ENCODE measurements around the gene OR14K1.
"Not testable (repeated sequence)": the region's sequence is repeated elsewhere in the genome, so short reads cannot be mapped to it uniquely, and the experiment has no call there.

Gene OR14K1

GRCh38 chr1:247738315-247738714 is at the start of gene OR14K1:
Gene OR14K1 (plus strand): TSS chr1:247738615. CDS start chr1:247738615, 0 bp downstream.
- Histone ChIP-seq H3K27me3 (ENCODE audit: control insufficient read depth, insufficient read depth, low read length) (no peaks in the 10 kb centered on the region), H3K9ac (ENCODE audit: low read length) (no peak within 1 kb of the TSS), H3K27ac (ENCODE audit: low read depth, low read length) (no peak within 1 kb of the TSS), H3K4me1 (ENCODE audit: control insufficient read depth, insufficient read depth, low read length) (no peaks in the 10 kb centered on the region), H3K4me3 (ENCODE audit: low read depth, low read length) (no peak within 1 kb of the TSS), H3K9me3 (ENCODE audit: control insufficient read depth, insufficient read depth, low read depth, low read length) (no peaks in the 10 kb centered on the region; the same call in 1 of the 2 replicates), H3K36me3 (ENCODE audit: control insufficient read depth, insufficient read depth, low read length) (no peaks in the 10 kb centered on the region)

- Histone ChIP-seq H3K27me3 (ENCODE audit: control insufficient read depth, insufficient read depth, low read length) (no peaks in the 10 kb centered on the region), H3K4me3 (ENCODE audit: low read depth, low read length) (no peak overlapping the region), H3K9me3 (ENCODE audit: control insufficient read depth, insufficient read depth, low read depth, low read length) (peaks cover under 1% of the 10 kb centered on the region; the same call in 1 of the 2 replicates), H3K36me3 (ENCODE audit: control insufficient read depth, insufficient read depth, low read length) (no peaks in the 10 kb centered on the region), H3K27ac (ENCODE audit: low read depth, low read length) (no peak overlapping the region), H3K4me1 (ENCODE audit: control insufficient read depth, insufficient read depth, low read length) (no peaks in the 10 kb centered on the region), H3K9ac (ENCODE audit: low read length) (no peak overlapping the region)
Measured at GRCh38 chr1:247701338-247701737, 37.1 kb upstream of the OR14K1 start.

DNA sequence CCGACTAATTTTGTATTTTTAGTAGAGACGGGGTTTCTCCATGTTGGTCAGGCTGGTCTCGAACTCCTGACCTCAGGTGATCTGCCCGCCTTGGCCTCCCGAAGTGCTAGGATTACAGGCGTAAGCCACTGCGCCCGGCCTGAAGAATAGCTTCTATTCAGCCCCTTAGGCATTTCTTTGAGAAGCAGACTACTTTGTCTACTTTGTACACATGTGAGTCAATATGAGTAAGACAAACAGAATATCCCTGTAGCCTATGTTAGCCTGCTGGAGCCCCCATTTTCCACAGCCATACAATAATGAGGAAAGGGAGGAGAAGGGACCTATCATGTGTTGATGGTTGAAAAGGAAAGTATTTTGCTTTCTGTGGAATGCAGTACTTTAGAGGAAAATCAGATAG is 27.7 kb upstream of the OR14K1 start:
- H3K4me1 ChIP-seq (ENCODE audit: control insufficient read depth, insufficient read depth, low read length); H3K9ac ChIP-seq (ENCODE audit: low read length); H3K9me3 ChIP-seq (ENCODE audit: control insufficient read depth, insufficient read depth, low read depth, low read length); H3K4me3 ChIP-seq (ENCODE audit: low read depth, low read length); H3K27ac ChIP-seq (ENCODE audit: low read depth, low read length); H3K27me3 ChIP-seq (ENCODE audit: control insufficient read depth, insufficient read depth, low read length); H3K36me3 ChIP-seq (ENCODE audit: control insufficient read depth, insufficient read depth, low read length): not testable (repeated sequence)

GRCh38 chr1:247713753-247714152 is 24.7 kb upstream of the OR14K1 start:
- Histone ChIP-seq H3K4me1 (ENCODE audit: control insufficient read depth, insufficient read depth, low read length) (no peaks in the 10 kb centered on the region), H3K36me3 (ENCODE audit: control insufficient read depth, insufficient read depth, low read length) (no peaks in the 10 kb centered on the region), H3K27ac (ENCODE audit: low read depth, low read length) (no peak overlapping the region), H3K9ac (ENCODE audit: low read length) (no peak overlapping the region), H3K27me3 (ENCODE audit: control insufficient read depth, insufficient read depth, low read length) (no peaks in the 10 kb centered on the region), H3K9me3 (ENCODE audit: control insufficient read depth, insufficient read depth, low read depth, low read length) (no peaks in the 10 kb centered on the region; the same call in 1 of the 2 replicates), H3K4me3 (ENCODE audit: low read depth, low read length) (no peak overlapping the region)

DNA sequence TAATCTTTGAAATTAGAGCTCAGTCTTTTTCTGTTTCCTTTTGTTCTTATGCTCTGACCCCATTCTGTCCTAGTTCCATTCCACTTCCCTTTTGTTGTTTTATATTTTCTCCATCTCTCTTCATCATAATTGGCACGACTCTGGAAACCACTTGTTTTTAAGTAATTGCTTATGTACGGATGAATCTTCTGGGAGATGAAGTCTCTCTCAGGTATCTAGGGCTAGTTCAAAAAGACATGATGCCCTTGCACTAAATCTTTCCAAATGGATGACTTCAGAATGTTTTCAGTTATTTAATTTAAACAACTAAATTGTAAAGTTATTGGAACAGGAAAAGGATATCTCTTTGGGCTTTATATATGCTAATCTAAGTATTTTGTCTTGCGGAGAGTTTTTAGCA is 21.9 kb upstream of the OR14K1 start, which contains the start of gene OR6F1:
Gene OR6F1, minus strand, starts transcription at position 101 of the 400 bp plus-strand sequence. CDS start 3,891 bp downstream, outside the sequence.
- Histone ChIP-seq H3K27me3 (ENCODE audit: control insufficient read depth, insufficient read depth, low read length) (no peaks in the 10 kb centered on the region), H3K4me1 (ENCODE audit: control insufficient read depth, insufficient read depth, low read length) (no peaks in the 10 kb centered on the region), H3K9me3 (ENCODE audit: control insufficient read depth, insufficient read depth, low read depth, low read length) (no peaks in the 10 kb centered on the region; the same call in 1 of the 2 replicates), H3K27ac (ENCODE audit: low read depth, low read length) (no peak within 1 kb of the TSS), H3K36me3 (ENCODE audit: control insufficient read depth, insufficient read depth, low read length) (no peaks in the 10 kb centered on the region), H3K4me3 (ENCODE audit: low read depth, low read length) (no peak within 1 kb of the TSS), H3K9ac (ENCODE audit: low read length) (no peak within 1 kb of the TSS)

- Histone ChIP-seq H3K27ac (ENCODE audit: low read depth, low read length) (no peak overlapping the region), H3K9ac (ENCODE audit: low read length) (no peak overlapping the region), H3K9me3 (ENCODE audit: control insufficient read depth, insufficient read depth, low read depth, low read length) (peaks cover 2% of the 10 kb centered on the region; the same call in 1 of the 2 replicates), H3K4me3 (ENCODE audit: low read depth, low read length) (no peak overlapping the region), H3K36me3 (ENCODE audit: control insufficient read depth, insufficient read depth, low read length) (no peaks in the 10 kb centered on the region), H3K4me1 (ENCODE audit: control insufficient read depth, insufficient read depth, low read length) (no peaks in the 10 kb centered on the region), H3K27me3 (ENCODE audit: control insufficient read depth, insufficient read depth, low read length) (no peaks in the 10 kb centered on the region)
Measured at GRCh38 chr1:247721222-247721621, 17.2 kb upstream of the OR14K1 start.

DNA sequence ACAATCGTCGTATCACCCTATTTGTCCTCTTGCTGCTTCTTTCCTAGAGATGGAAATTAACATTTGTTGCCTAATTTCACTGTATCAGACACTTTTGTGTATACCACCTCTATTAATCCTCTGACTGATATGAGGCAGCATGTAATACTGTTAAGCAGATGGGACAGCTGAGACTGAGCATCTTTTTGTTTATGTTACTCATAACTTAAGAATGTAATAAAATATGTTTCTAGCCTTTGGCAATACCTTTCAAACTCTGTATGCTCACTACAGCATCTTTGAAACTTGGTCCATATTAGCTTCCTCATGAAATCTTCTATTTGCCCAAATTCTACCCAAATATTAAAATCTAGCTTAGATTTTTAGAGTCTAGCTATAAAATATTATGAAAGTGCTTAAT is 2.3 kb downstream of the OR14K1 start:
- Histone ChIP-seq H3K27ac (ENCODE audit: low read depth, low read length) (no peak overlapping the region), H3K9ac (ENCODE audit: low read length) (no peak overlapping the region), H3K4me1 (ENCODE audit: control insufficient read depth, insufficient read depth, low read length) (no peaks in the 10 kb centered on the region), H3K36me3 (ENCODE audit: control insufficient read depth, insufficient read depth, low read length) (no peaks in the 10 kb centered on the region), H3K9me3 (ENCODE audit: control insufficient read depth, insufficient read depth, low read depth, low read length) (no peaks in the 10 kb centered on the region; the same call in 1 of the 2 replicates), H3K4me3 (ENCODE audit: low read depth, low read length) (no peak overlapping the region), H3K27me3 (ENCODE audit: control insufficient read depth, insufficient read depth, low read length) (no peaks in the 10 kb centered on the region)

DNA sequence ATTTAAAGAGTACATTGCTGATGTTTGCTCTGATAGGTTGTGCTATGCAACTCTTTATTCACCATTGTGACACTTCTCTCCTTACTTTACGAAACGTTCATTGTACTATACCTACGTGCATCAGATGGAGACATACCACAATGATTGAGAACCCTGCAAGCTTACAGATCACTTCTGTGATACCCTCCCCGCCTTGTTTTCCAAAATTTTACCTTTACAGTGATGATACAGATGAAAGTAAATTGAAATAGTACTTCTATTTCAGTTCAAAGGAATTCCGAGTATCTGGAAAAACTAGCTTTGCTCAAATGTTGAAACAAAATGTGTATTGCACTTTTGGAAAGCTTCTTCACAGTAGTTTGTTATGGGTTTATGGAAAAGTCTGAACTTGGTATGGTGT is 3.3 kb downstream of the OR14K1 start:
- Histone ChIP-seq H3K4me3 (ENCODE audit: low read depth, low read length) (no peak overlapping the region), H3K36me3 (ENCODE audit: control insufficient read depth, insufficient read depth, low read length) (no peaks in the 10 kb centered on the region), H3K27me3 (ENCODE audit: control insufficient read depth, insufficient read depth, low read length) (no peaks in the 10 kb centered on the region), H3K4me1 (ENCODE audit: control insufficient read depth, insufficient read depth, low read length) (no peaks in the 10 kb centered on the region), H3K27ac (ENCODE audit: low read depth, low read length) (no peak overlapping the region), H3K9ac (ENCODE audit: low read length) (no peak overlapping the region), H3K9me3 (ENCODE audit: control insufficient read depth, insufficient read depth, low read depth, low read length) (no peaks in the 10 kb centered on the region; the same call in 1 of the 2 replicates)

- H3K9ac ChIP-seq (ENCODE audit: low read length); H3K4me1 ChIP-seq (ENCODE audit: control insufficient read depth, insufficient read depth, low read length); H3K36me3 ChIP-seq (ENCODE audit: control insufficient read depth, insufficient read depth, low read length); H3K27me3 ChIP-seq (ENCODE audit: control insufficient read depth, insufficient read depth, low read length); H3K4me3 ChIP-seq (ENCODE audit: low read depth, low read length); H3K27ac ChIP-seq (ENCODE audit: low read depth, low read length); H3K9me3 ChIP-seq (ENCODE audit: control insufficient read depth, insufficient read depth, low read depth, low read length): not testable (repeated sequence)
Measured at GRCh38 chr1:247742215-247742760, 3.9 kb downstream of the OR14K1 start.

- no peaks in the 10 kb centered on the region for H3K36me3 ChIP-seq (ENCODE audit: control insufficient read depth, insufficient read depth, low read length)
- H3K4me3 ChIP-seq (ENCODE audit: low read depth, low read length), result no peak overlapping the region
- no peaks in the 10 kb centered on the region for H3K27me3 ChIP-seq (ENCODE audit: control insufficient read depth, insufficient read depth, low read length)
- H3K4me1 ChIP-seq (ENCODE audit: control insufficient read depth, insufficient read depth, low read length), result no peaks in the 10 kb centered on the region
- H3K9me3 ChIP-seq (ENCODE audit: control insufficient read depth, insufficient read depth, low read depth, low read length), result peaks cover 11% of the 10 kb centered on the region; the same call in 1 of the 2 replicates
- no peak overlapping the region for H3K27ac ChIP-seq (ENCODE audit: low read depth, low read length)
- H3K9ac ChIP-seq (ENCODE audit: low read length), result no peak overlapping the region
Measured at GRCh38 chr1:247746391-247746935, 8.0 kb downstream of the OR14K1 start.

GRCh38 chr1:247747616-247748015 is 9.2 kb downstream of the OR14K1 start:
- Histone ChIP-seq H3K27ac (ENCODE audit: low read depth, low read length) (no peak overlapping the region), H3K4me1 (ENCODE audit: control insufficient read depth, insufficient read depth, low read length) (no peaks in the 10 kb centered on the region), H3K4me3 (ENCODE audit: low read depth, low read length) (no peak overlapping the region), H3K36me3 (ENCODE audit: control insufficient read depth, insufficient read depth, low read length) (no peaks in the 10 kb centered on the region), H3K27me3 (ENCODE audit: control insufficient read depth, insufficient read depth, low read length) (no peaks in the 10 kb centered on the region), H3K9ac (ENCODE audit: low read length) (no peak overlapping the region), H3K9me3 (ENCODE audit: control insufficient read depth, insufficient read depth, low read depth, low read length) (peaks cover 11% of the 10 kb centered on the region; the same call in 1 of the 2 replicates)
